ENCODE measurements around the gene ACTL7B.
A peak's percentile ranks its signal among the peaks of the same experiment; 100 is the strongest.
"Not testable (repeated sequence)": the region's sequence is repeated elsewhere in the genome, so short reads cannot be mapped to it uniquely, and the experiment has no call there.

Gene ACTL7B

GRCh38 chr9:108869092-108869725, 13.4 kb upstream of the ACTL7B start:
- DNase-seq (ENCODE audit: low spot score) = peak; percentile 89

GRCh38 chr9:108867829-108868228, 12.0 kb upstream of the ACTL7B start:
- no peak for DNase-seq (ENCODE audit: low spot score)

- no peak for DNase-seq (ENCODE audit: low spot score)
Observed at GRCh38 chr9:108867116-108867515, 11.3 kb upstream of the ACTL7B start.

GRCh38 chr9:108866001-108866420, 10.2 kb upstream of the ACTL7B start:
- no peak for DNase-seq (ENCODE audit: low spot score)

GRCh38 chr9:108865037-108865436, 9.3 kb upstream of the ACTL7B start:
- DNase-seq (ENCODE audit: low spot score) = no peak

- DNase-seq (ENCODE audit: low spot score) = no peak
Observed at GRCh38 chr9:108864446-108864845, 8.7 kb upstream of the ACTL7B start.

- DNase-seq (ENCODE audit: low spot score) = no peak
Observed at GRCh38 chr9:108863891-108864290, 8.1 kb upstream of the ACTL7B start.

GRCh38 chr9:108861997-108862396, 6.2 kb upstream of the ACTL7B start, which contains the start of gene ACTL7A:
TSS of gene ACTL7A (plus strand) at chr9:108862266. CDS start at chr9:108862323, 57 bp downstream.
- no peak for DNase-seq (ENCODE audit: low spot score)

- no peak for DNase-seq (ENCODE audit: low spot score)
Observed at GRCh38 chr9:108861464-108861863, 5.7 kb upstream of the ACTL7B start.

- no peak for DNase-seq (ENCODE audit: low spot score)
Observed at GRCh38 chr9:108860764-108861163, 5.0 kb upstream of the ACTL7B start.

- no peak for DNase-seq (ENCODE audit: low spot score)
Observed at GRCh38 chr9:108860354-108860753, 4.6 kb upstream of the ACTL7B start.

GRCh38 chr9:108859459-108860114, 3.8 kb upstream of the ACTL7B start:
- no peak for DNase-seq (ENCODE audit: low spot score)

GRCh38 chr9:108857572-108857971, 1.8 kb upstream of the ACTL7B start:
- no peak for DNase-seq (ENCODE audit: low spot score)

GRCh38 chr9:108855529-108855886, 278 bp downstream of the ACTL7B start:
- DNase-seq (ENCODE audit: low spot score) = no peak

GRCh38 chr9:108854641-108855528, 901 bp downstream of the ACTL7B start:
- DNase-seq (ENCODE audit: low spot score) = no peak

GRCh38 chr9:108854094-108854493, 1.7 kb downstream of the ACTL7B start:
- peak; percentile 91 for DNase-seq (ENCODE audit: low spot score)

- DNase-seq (ENCODE audit: low spot score) = peak; percentile 64
Observed at GRCh38 chr9:108852079-108852478, 3.7 kb downstream of the ACTL7B start.

- DNase-seq (ENCODE audit: low spot score) = no peak
Observed at GRCh38 chr9:108851138-108851537, 4.6 kb downstream of the ACTL7B start.

- peak; percentile 69 for DNase-seq (ENCODE audit: low spot score)
Observed at GRCh38 chr9:108850293-108850897, 5.4 kb downstream of the ACTL7B start.

- DNase-seq (ENCODE audit: low spot score) = not testable (repeated sequence)
Observed at GRCh38 chr9:108848296-108848695, 7.5 kb downstream of the ACTL7B start.

GRCh38 chr9:108845947-108846346, 9.8 kb downstream of the ACTL7B start:
- DNase-seq (ENCODE audit: low spot score) = no peak

GRCh38 chr9:108845507-108845906, 10.3 kb downstream of the ACTL7B start:
- no peak for DNase-seq (ENCODE audit: low spot score)

Measured in HuH-7 (cell line).